Breast epithelium (tissue), 3 donors: ENCODE data around the gene PCMTD2.

ENCODE experiments used
- CTCF ChIP-seq, 3 donors: fragments of 450-650 bp; IDR thresholded peaks; one replicate each; pipeline ENCODE4 v1.5.1; 2016 to 2017; ENCODE audit warnings: antibody characterized with exemption in 3 of 3, mild to moderate bottlenecking in 3 of 3, moderate library complexity in 3 of 3
- POLR2AphosphoS5 ChIP-seq, 3 donors: sonication (generic); formaldehyde crosslinking; IDR thresholded peaks; one replicate each; pipeline ENCODE4 v1.6.1; 2017; ENCODE audit warnings: antibody characterized with exemption in 3 of 3

DNA sequence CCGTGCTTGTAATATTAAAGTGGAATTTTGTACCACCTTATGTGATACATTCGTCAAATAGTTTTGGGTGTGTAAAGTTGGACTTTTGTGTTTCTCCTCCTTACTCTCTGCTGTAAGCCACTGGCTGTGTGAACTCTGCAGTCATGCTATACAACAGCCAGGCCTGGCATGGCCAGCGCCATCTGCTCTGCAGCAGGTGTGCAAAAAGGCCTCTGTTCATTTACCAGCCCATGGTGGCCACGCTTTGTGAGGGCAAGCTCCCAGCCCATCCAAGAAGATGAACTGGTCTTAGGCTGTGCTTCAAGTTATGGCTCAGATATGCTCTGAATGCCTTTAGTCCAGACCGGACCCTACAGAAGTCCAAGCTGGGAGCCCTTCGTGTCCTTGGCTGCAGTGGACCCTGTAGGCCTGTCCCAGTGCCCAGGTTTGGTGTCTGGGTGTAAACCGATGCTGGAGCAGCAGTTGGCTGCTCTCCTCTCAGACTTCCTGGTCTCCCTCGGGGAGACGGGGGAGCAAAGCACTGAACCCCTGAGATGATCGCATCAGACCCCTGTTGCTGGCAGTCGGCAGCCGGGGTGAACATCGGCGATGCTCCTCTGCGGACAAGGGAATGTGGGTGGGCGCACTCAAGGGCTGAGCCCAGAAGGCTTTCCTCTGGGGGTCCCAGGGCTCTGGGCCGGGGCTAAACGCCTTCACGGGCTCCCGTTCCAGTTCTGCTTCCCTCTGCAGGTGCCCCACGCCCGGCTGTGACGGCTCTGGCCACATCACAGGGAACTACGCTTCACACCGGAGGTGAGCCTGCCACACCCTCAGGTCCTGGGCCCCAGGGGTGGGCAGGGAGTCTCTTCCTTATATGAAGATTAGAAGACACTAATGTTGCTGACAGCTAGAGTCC lies 28.6 kb upstream of the PCMTD2 start:
- no peak for TF ChIP-seq CTCF (IDR thresholded peaks at IDR 0.05)
- no peak for TF ChIP-seq POLR2AphosphoS5 (IDR thresholded peaks at IDR 0.05)
